HEK293 (cell line): ENCODE data around the gene PSME1.

Experiments used
- CTCF ChIA-PET: fragments of 350-600 bp; formaldehyde crosslinking; extraction: SDS; loops from one replicate; lab custom pipeline; 2021; ENCODE audit warnings: antibody characterized with exemption; lab: Yijun Ruan, JAX
- POLR2A ChIA-PET: fragments of 300-600 bp; formaldehyde crosslinking; extraction: SDS; loops from one replicate; lab custom pipeline; 2020; ENCODE audit warnings: antibody characterized with exemption, inconsistent platforms; lab: Yijun Ruan, JAX
- H3K27ac ChIP-seq: fragments of 200-500 bp; sonication (Bioruptor generic); 2 replicates; pipeline ENCODE4 v1.5.1; 2014; ENCODE audit warnings: low read depth, low read length, control low read depth, inconsistent platforms; ENCODE audit errors: extremely low read depth
- H3K36me3 ChIP-seq, 2 experiments: fragments of 200-500 bp in 1 of 2; sonication (Bioruptor generic) in 1 of 2; 1 replicate in 1 of 2; 2 replicates in 1 of 2; pipeline ENCODE4 v1.5.1; 2014 to 2017; ENCODE audit warnings: inconsistent platforms in 2 of 2, low read length in 2 of 2; ENCODE audit not compliant: control insufficient read depth in 2 of 2, insufficient read depth in 1 of 2
- H3K4me1 ChIP-seq: fragments of 200-500 bp; sonication (Bioruptor generic); 2 replicates; pipeline ENCODE4 v1.5.1; 2014; ENCODE audit warnings: mild to moderate bottlenecking, low read length, inconsistent platforms; ENCODE audit not compliant: control insufficient read depth, insufficient read depth
- H3K4me3 ChIP-seq: 2 replicates; pipeline ENCODE4 v1.5.1; 2011; ENCODE audit warnings: low read depth, mild to moderate bottlenecking, control low read depth, low read length, moderate library complexity
- H3K9me3 ChIP-seq: fragments of 200-500 bp; sonication (Bioruptor generic); 2 replicates; pipeline ENCODE4 v1.5.1; 2014; ENCODE audit warnings: low read depth, low read length, inconsistent platforms; ENCODE audit not compliant: control insufficient read depth, insufficient read depth
- EGR2 ChIP-seq: fragments of 450-650 bp; formaldehyde crosslinking; IDR thresholded peaks from 2 replicates; pipeline ENCODE4 v1.5.1; 2016; ENCODE audit warnings: low read depth, missing biosample characterization, missing genetic modification characterization
- GLIS2 ChIP-seq: fragments of 450-650 bp; formaldehyde crosslinking; IDR thresholded peaks from 2 replicates; pipeline ENCODE4 v1.5.1; 2016; ENCODE audit warnings: missing biosample characterization, missing genetic modification characterization
- HOXC10 ChIP-seq: sonication (generic); formaldehyde crosslinking; IDR thresholded peaks from 2 replicates; pipeline ENCODE4 v1.8.1; 2023; ENCODE audit warnings: mild to moderate bottlenecking, missing genetic modification reagents
- INSM2 ChIP-seq: fragments of 450-650 bp; formaldehyde crosslinking; IDR thresholded peaks from 2 replicates; pipeline ENCODE4 v1.5.1; 2016; ENCODE audit warnings: missing biosample characterization, missing genetic modification characterization
- KLF10 ChIP-seq: fragments of 450-650 bp; IDR thresholded peaks from 2 replicates; pipeline ENCODE4 v1.5.1; 2018; ENCODE audit warnings: missing biosample characterization, mild to moderate bottlenecking, missing genetic modification characterization
- PRDM1 ChIP-seq: fragments of 450-650 bp; formaldehyde crosslinking; IDR thresholded peaks from 2 replicates; pipeline ENCODE4; 2016; ENCODE audit warnings: missing biosample characterization, missing genetic modification characterization
- SP2 ChIP-seq: fragments of 450-650 bp; formaldehyde crosslinking; IDR thresholded peaks from 2 replicates; pipeline ENCODE4 v1.5.1; 2016; ENCODE audit warnings: missing biosample characterization, missing genetic modification characterization
- ZBTB17 ChIP-seq: fragments of 450-650 bp; formaldehyde crosslinking; IDR thresholded peaks from 2 replicates; pipeline ENCODE4 v1.5.1; 2016; ENCODE audit warnings: missing biosample characterization, missing genetic modification characterization
- ZNF18 ChIP-seq: fragments of 450-650 bp; formaldehyde crosslinking; IDR thresholded peaks from 2 replicates; pipeline ENCODE4 v1.5.1; 2016; ENCODE audit warnings: missing biosample characterization, missing genetic modification characterization
- ZNF223 ChIP-seq: fragments of 450-650 bp; formaldehyde crosslinking; IDR thresholded peaks from 2 replicates; pipeline ENCODE4 v1.5.1; 2016; ENCODE audit warnings: missing biosample characterization, missing genetic modification characterization
- ZNF449 ChIP-seq: fragments of 450-650 bp; formaldehyde crosslinking; IDR thresholded peaks from 2 replicates; pipeline ENCODE4 v1.5.1; 2017; ENCODE audit warnings: missing biosample characterization, mild to moderate bottlenecking, missing genetic modification characterization, moderate library complexity
- ZNF48 ChIP-seq: fragments of 450-650 bp; formaldehyde crosslinking; IDR thresholded peaks from 2 replicates; pipeline ENCODE4 v1.5.1; 2016; ENCODE audit warnings: missing biosample characterization, missing genetic modification characterization
- ZNF600 ChIP-seq: fragments of 450-650 bp; formaldehyde crosslinking; IDR thresholded peaks from 2 replicates; pipeline ENCODE4 v1.5.1; 2016; ENCODE audit warnings: missing biosample characterization, missing genetic modification characterization
- ZNF692 ChIP-seq: fragments of 450-650 bp; formaldehyde crosslinking; IDR thresholded peaks from 2 replicates; pipeline ENCODE4 v1.5.1; 2016; ENCODE audit warnings: missing biosample characterization, missing genetic modification characterization
- ZSCAN23 ChIP-seq: fragments of 450-650 bp; formaldehyde crosslinking; IDR thresholded peaks from 2 replicates; pipeline ENCODE4 v1.5.1; 2016; ENCODE audit warnings: missing biosample characterization, missing genetic modification characterization
- ZXDB ChIP-seq: fragments of 450-650 bp; formaldehyde crosslinking; IDR thresholded peaks from 2 replicates; pipeline ENCODE4 v1.5.1; 2016; ENCODE audit warnings: missing biosample characterization, missing genetic modification characterization
- TF ChIP-seq, protein P1 (sequence below): fragments of 450-650 bp; IDR thresholded peaks from 2 replicates; pipeline ENCODE4 v1.5.1; 2018; ENCODE audit warnings: missing biosample characterization, missing genetic modification characterization
- TF ChIP-seq, protein P2 (sequence below): fragments of 450-650 bp; formaldehyde crosslinking; IDR thresholded peaks from 2 replicates; pipeline ENCODE4 v1.5.1; 2016; ENCODE audit warnings: missing biosample characterization, missing genetic modification characterization
- TF ChIP-seq, protein P3 (sequence below): fragments of 450-650 bp; formaldehyde crosslinking; IDR thresholded peaks from 2 replicates; pipeline ENCODE4 v1.5.1; 2016; ENCODE audit warnings: missing biosample characterization, missing genetic modification characterization

PSME1 gene

GRCh38 chr14:24113801-24114531 lies 22.0 kb upstream of the PSME1 start (continued):
- peak; percentile 56 for TF ChIP-seq INSM2 (tag by site-specific recombination)
- peak; percentile 87; the same call in 1 of the 2 replicates for TF ChIP-seq ZSCAN23 (tag by site-specific recombination)
- no peak for TF ChIP-seq PRDM1 (tag by site-specific recombination)
- no peak for TF ChIP-seq ZNF223
- TF ChIP-seq, protein P1, sequence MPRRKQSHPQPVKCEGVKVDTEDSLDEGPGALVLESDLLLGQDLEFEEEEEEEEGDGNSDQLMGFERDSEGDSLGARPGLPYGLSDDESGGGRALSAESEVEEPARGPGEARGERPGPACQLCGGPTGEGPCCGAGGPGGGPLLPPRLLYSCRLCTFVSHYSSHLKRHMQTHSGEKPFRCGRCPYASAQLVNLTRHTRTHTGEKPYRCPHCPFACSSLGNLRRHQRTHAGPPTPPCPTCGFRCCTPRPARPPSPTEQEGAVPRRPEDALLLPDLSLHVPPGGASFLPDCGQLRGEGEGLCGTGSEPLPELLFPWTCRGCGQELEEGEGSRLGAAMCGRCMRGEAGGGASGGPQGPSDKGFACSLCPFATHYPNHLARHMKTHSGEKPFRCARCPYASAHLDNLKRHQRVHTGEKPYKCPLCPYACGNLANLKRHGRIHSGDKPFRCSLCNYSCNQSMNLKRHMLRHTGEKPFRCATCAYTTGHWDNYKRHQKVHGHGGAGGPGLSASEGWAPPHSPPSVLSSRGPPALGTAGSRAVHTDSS, result no peak
- TF ChIP-seq ZNF449, result no peak; the same call in 1 of the 2 replicates
- peak; percentile 83 for TF ChIP-seq ZNF600 (tag by site-specific recombination)
- TF ChIP-seq, protein P2, sequence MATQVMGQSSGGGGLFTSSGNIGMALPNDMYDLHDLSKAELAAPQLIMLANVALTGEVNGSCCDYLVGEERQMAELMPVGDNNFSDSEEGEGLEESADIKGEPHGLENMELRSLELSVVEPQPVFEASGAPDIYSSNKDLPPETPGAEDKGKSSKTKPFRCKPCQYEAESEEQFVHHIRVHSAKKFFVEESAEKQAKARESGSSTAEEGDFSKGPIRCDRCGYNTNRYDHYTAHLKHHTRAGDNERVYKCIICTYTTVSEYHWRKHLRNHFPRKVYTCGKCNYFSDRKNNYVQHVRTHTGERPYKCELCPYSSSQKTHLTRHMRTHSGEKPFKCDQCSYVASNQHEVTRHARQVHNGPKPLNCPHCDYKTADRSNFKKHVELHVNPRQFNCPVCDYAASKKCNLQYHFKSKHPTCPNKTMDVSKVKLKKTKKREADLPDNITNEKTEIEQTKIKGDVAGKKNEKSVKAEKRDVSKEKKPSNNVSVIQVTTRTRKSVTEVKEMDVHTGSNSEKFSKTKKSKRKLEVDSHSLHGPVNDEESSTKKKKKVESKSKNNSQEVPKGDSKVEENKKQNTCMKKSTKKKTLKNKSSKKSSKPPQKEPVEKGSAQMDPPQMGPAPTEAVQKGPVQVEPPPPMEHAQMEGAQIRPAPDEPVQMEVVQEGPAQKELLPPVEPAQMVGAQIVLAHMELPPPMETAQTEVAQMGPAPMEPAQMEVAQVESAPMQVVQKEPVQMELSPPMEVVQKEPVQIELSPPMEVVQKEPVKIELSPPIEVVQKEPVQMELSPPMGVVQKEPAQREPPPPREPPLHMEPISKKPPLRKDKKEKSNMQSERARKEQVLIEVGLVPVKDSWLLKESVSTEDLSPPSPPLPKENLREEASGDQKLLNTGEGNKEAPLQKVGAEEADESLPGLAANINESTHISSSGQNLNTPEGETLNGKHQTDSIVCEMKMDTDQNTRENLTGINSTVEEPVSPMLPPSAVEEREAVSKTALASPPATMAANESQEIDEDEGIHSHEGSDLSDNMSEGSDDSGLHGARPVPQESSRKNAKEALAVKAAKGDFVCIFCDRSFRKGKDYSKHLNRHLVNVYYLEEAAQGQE, result peak; percentile 83
- peak; percentile 86 for TF ChIP-seq EGR2 (tag by site-specific recombination)

- ChIA-PET POLR2A (interaction anchor here (0.5 to 8.3 kb wide), 31 partner anchors 10 to 794 kb away, joined by 3 to 163 read pairs (median 5); partner anchors contain the start of genes CHMP4A, CIDEB, EMC9 and IPO4), CTCF (interaction anchor here (0.6 to 2.4 kb wide), 9 partner anchors 19 to 127 kb away, joined by 3 to 13 read pairs (median 7); partner anchors contain the start of genes IRF9, PCK2, PSME1 and TINF2)
- no peaks in the 10 kb centered on the region for H3K9me3 ChIP-seq
- peak within 1 kb of the TSS; percentile 94 for H3K27ac ChIP-seq
- peak within 1 kb of the TSS; percentile 98 for H3K4me3 ChIP-seq
- H3K36me3 ChIP-seq, result peaks cover 2 to 35% of the 10 kb centered on the region in 2 experiments; a peak in 2 of 3 replicates
- H3K4me1 ChIP-seq, result no peaks in the 10 kb centered on the region
- TF ChIP-seq PRDM1 (tag by site-specific recombination) (peak; percentile 95), SP2 (tag by site-specific recombination) (peak; percentile 92), ZBTB17 (peak; percentile 94), ZNF48 (no peak), ZNF18 (tag by site-specific recombination) (peak; percentile 99), ZXDB (tag by site-specific recombination) (0 out of 2 replicates have a peak, but pooled peaks have one; percentile 11), GLIS2 (tag by site-specific recombination) (peak; percentile 99), ZNF692 (tag by site-specific recombination) (peak; percentile 80; the same call in 1 of the 2 replicates), KLF10 (peak; percentile 100), HOXC10 (CRISPR knock-in tag) (peak; percentile 98)
- TF ChIP-seq, protein P3, sequence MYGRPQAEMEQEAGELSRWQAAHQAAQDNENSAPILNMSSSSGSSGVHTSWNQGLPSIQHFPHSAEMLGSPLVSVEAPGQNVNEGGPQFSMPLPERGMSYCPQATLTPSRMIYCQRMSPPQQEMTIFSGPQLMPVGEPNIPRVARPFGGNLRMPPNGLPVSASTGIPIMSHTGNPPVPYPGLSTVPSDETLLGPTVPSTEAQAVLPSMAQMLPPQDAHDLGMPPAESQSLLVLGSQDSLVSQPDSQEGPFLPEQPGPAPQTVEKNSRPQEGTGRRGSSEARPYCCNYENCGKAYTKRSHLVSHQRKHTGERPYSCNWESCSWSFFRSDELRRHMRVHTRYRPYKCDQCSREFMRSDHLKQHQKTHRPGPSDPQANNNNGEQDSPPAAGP (tag by site-specific recombination), result peak; percentile 48; the same call in 1 of the 2 replicates
Observed at GRCh38 chr14:24114532-24115421, 21.2 kb upstream of the PSME1 start, which contains the start of the genes DCAF11 and NRL. Gene DCAF11 (plus strand): TSS chr14:24114777. CDS start chr14:24115595, 818 bp downstream. Gene NRL (minus strand): TSS chr14:24114949. CDS start chr14:24082848, 32,101 bp downstream.
